ENCODE results near the gene TXNDC2. TPM values are rescaled to one million over a fixed set of nuclear protein-coding genes. Genes with fewer than 3 reads are reported as not detected.

Gene TXNDC2
- total RNA-seq, 4 donors from 2014 or later, result 0.27 TPM; not detected in 3

DNA sequence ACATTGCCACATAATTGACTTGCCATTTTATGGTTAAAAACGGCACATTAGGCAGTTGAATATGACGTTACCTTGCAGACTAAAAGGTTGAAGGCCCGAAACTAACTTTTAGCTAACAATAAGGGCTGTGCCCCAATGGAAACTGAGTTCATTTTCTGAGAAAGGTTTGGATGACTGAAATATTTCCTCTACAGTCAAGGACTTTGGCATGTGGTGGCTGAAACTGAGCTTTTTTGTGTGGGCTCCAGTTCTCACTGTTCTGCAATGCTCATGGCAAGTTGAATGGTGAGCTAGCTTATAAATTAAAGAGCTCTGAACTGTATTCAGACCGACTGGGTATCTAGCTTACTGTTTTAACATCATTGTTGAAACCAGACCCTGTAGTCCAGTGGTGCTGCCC, 23.8 kb upstream of the TXNDC2 start:
- WGBS, 2 donors (ENCODE audit: low coverage in 1 of 2), result 70 to 78% methylated on average over 4 of the region's 4 CpGs
- Histone ChIP-seq H3K4me3 (no peak overlapping the region), H3K36me3 (no peaks in the 10 kb centered on the region), H3K9me3 (peaks cover 4 to 5% of the 10 kb centered on the region in 2 donors), H3K4me1 (peaks cover 0 to under 1% (median 0%) of the 10 kb centered on the region in 4 donors), H3K27ac (no peak overlapping the region), H3K27me3 (no peaks in the 10 kb centered on the region)
- DNase-seq, result no peak
- in situ Hi-C loops (cut with MboI; ENCODE audit: low pct_ligation_motif_present in 1 of 4, low pct_unique_long_range_greater_than_20kb in 1 of 4, low sequenced_read_pairs in 3 of 4), result no loop called here
- TF ChIP-seq EP300 (IDR thresholded peaks at IDR 0.05; ENCODE audit: low read depth) (no peak), POLR2A (IDR thresholded peaks at IDR 0.05) (no peak), CTCF (IDR thresholded peaks at IDR 0.05) (no peak), POLR2AphosphoS5 (IDR thresholded peaks at IDR 0.05) (no peak)
- intact Hi-C loops (cut with DNase I; ENCODE audit: low total_unique reads), result no loop called here

DNA sequence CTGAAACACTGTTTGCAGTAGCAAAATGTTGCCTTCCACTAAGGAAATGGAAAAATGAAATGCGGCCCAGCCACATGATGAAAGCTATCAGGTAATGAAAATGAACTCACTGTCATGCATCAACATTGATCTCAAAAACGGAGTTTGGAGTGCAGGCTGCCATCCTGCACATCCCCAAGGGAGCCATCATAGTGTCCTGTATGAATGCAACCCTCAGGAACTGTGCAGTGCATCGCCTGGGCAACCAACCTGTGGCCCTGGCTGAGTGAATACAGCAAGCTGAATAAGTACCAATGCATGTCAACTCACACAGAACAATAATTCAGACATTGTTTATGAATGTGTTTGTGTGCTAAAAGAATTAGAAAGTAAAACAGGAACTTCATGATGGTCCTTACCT, 23.1 kb upstream of the TXNDC2 start:
- Histone ChIP-seq H3K4me3 (no peak overlapping the region), H3K27me3 (no peaks in the 10 kb centered on the region), H3K36me3 (no peaks in the 10 kb centered on the region), H3K27ac (no peak overlapping the region), H3K9me3 (peaks cover 4 to 5% of the 10 kb centered on the region in 2 donors), H3K4me1 (no peaks in the 10 kb centered on the region)
- in situ Hi-C loops (cut with MboI; ENCODE audit: low pct_ligation_motif_present in 1 of 4, low pct_unique_long_range_greater_than_20kb in 1 of 4, low sequenced_read_pairs in 3 of 4), result no loop called here
- intact Hi-C loops (cut with DNase I; ENCODE audit: low total_unique reads), result no loop called here
- TF ChIP-seq CTCF (IDR thresholded peaks at IDR 0.05), result no peak
- TF ChIP-seq EP300 (IDR thresholded peaks at IDR 0.05; ENCODE audit: low read depth), result no peak
- TF ChIP-seq POLR2A (IDR thresholded peaks at IDR 0.05), result no peak
- TF ChIP-seq POLR2AphosphoS5 (IDR thresholded peaks at IDR 0.05), result no peak
- 59 to 100% methylated on average over 1 to 3 of the region's 3 CpGs for WGBS, 2 donors (ENCODE audit: low coverage in 1 of 2)
- no peak for DNase-seq

DNA sequence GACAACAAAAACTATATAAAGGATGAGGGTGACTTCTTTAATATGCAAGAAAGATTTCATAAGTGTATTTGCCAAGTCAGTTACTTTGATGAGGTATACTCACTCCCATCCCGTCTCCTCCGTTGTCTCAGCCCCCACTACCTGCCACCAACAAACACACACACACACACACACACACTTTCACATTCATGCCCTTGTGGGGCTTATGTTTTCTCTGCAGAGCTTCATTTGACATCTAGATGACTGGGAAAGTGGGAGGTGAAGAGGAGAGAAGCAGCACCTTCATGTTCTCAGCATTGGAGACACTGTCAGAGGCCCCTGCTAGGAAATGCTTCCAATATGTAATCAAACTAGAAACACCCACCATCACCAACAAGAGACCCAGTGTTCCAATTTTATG, 22.5 kb upstream of the TXNDC2 start:
- Histone ChIP-seq H3K4me1 (no peaks in the 10 kb centered on the region), H3K4me3 (no peak overlapping the region), H3K27me3 (no peaks in the 10 kb centered on the region), H3K36me3 (no peaks in the 10 kb centered on the region), H3K9me3 (peaks cover 4 to 5% of the 10 kb centered on the region in 2 donors), H3K27ac (no peak overlapping the region)
- intact Hi-C loops (cut with DNase I; ENCODE audit: low total_unique reads) (no loop called here), in situ Hi-C loops (cut with MboI; ENCODE audit: low pct_ligation_motif_present in 1 of 4, low pct_unique_long_range_greater_than_20kb in 1 of 4, low sequenced_read_pairs in 3 of 4) (no loop called here)
- WGBS, 2 donors (ENCODE audit: low coverage in 1 of 2), result 41 to 83% methylated on average over 1 to 2 of the region's 2 CpGs
- TF ChIP-seq POLR2AphosphoS5 (IDR thresholded peaks at IDR 0.05) (no peak), CTCF (IDR thresholded peaks at IDR 0.05) (no peak), POLR2A (IDR thresholded peaks at IDR 0.05) (no peak), EP300 (IDR thresholded peaks at IDR 0.05; ENCODE audit: low read depth) (no peak)
- no peak for DNase-seq

DNA sequence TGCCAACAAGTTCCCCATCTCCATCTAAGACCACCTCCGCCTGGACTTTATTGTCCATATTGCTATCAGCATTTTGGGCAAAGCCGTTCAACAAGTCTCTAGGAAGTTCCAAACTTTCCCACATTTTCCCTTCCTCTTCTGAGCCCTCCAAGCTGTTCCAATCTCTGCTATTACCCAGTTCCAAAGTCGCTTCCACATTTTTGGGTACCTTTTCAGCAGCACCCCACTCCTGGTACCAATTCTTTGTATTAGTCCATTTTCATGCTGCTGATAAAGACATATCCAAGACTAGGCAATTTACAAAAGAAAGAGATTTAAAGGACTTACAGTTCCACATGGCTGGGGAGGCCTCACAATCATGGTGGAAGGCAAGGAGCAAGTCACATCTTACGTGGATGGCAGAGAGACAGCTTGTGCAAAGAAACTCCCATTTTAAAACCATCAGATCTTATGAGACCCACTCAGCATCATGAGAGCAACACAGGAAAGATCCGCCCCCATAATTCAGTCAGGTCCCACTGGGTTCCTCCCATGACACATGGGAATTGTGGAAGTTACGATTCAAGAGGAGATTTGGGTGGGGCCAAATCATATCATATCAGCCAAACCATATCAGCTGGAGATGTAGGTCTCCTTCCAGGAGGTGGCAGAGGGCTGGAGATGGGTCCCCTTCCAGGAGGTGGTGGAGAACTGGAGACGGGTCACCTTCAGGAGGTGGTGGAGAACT, 19.8 kb upstream of the TXNDC2 start:
- TF ChIP-seq CTCF (IDR thresholded peaks at IDR 0.05), result no peak
- TF ChIP-seq EP300 (IDR thresholded peaks at IDR 0.05; ENCODE audit: low read depth), result no peak
- TF ChIP-seq POLR2AphosphoS5 (IDR thresholded peaks at IDR 0.05), result no peak
- no peak for TF ChIP-seq POLR2A (IDR thresholded peaks at IDR 0.05)
- intact Hi-C loops (cut with DNase I; ENCODE audit: low total_unique reads), result no loop called here

More for the DNA sequence above, 19.8 kb upstream of the TXNDC2 start:
- H3K9me3 ChIP-seq, result peaks cover 4 to 5% of the 10 kb centered on the region in 2 donors
- WGBS, 2 donors (ENCODE audit: low coverage in 1 of 2), result 92 to 100% methylated on average over 5 to 7 of the region's 7 CpGs
- DNase-seq, result no peak
- H3K36me3 ChIP-seq, result no peaks in the 10 kb centered on the region
- H3K27ac ChIP-seq, result no peak overlapping the region
- no peaks in the 10 kb centered on the region for H3K27me3 ChIP-seq
- peaks cover 17 to 24% (median 20%) of the 10 kb centered on the region in 4 donors for H3K4me1 ChIP-seq
- H3K4me3 ChIP-seq, result no peak overlapping the region
- in situ Hi-C loops (cut with MboI; ENCODE audit: low pct_ligation_motif_present in 1 of 4, low pct_unique_long_range_greater_than_20kb in 1 of 4, low sequenced_read_pairs in 3 of 4), result no loop called here
